ENCODE results near the gene LIN7B. TPM values are rescaled to one million over a fixed set of nuclear protein-coding genes. Genes with fewer than 3 reads are reported as not detected.
"Not testable (repeated sequence)": the region's sequence is repeated elsewhere in the genome, so short reads cannot be mapped to it uniquely, and the experiment has no call there.

Gene LIN7B, protein sequence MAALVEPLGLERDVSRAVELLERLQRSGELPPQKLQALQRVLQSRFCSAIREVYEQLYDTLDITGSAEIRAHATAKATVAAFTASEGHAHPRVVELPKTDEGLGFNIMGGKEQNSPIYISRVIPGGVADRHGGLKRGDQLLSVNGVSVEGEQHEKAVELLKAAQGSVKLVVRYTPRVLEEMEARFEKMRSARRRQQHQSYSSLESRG
- 2.5 TPM for total RNA-seq

GRCh38 chr19:49113762-49114629 lies at the start of gene LIN7B:
TSS of gene LIN7B (plus strand) at chr19:49114370. CDS start at chr19:49114405, 35 bp downstream.
- H3K4me3 ChIP-seq (ENCODE audit: low read length) = peak within 1 kb of the TSS; percentile 47

GRCh38 chr19:49064768-49065611 lies 49.2 kb upstream of the LIN7B start, which contains the start of gene NTF4:
TSS of gene NTF4 (minus strand) at chr19:49064818. CDS start at chr19:49061997, 2,821 bp downstream.
- Histone ChIP-seq H3K27me3 (ENCODE audit: insufficient read depth, low read length) (peaks cover 32% of the 10 kb centered on the region), H3K4me1 (ENCODE audit: insufficient read depth, low read length) (no peaks in the 10 kb centered on the region), H3K9me3 (ENCODE audit: low read depth, low read length) (no peaks in the 10 kb centered on the region), H3K4me3 (ENCODE audit: low read length) (no peak within 1 kb of the TSS)

More at GRCh38 chr19:49113762-49114629, at the start of gene LIN7B:
- Histone ChIP-seq H3K27me3 (ENCODE audit: insufficient read depth, low read length) (no peaks in the 10 kb centered on the region), H3K9me3 (ENCODE audit: low read depth, low read length) (no peaks in the 10 kb centered on the region), H3K4me1 (ENCODE audit: insufficient read depth, low read length) (peaks cover 39% of the 10 kb centered on the region)

- peaks cover 29% of the 10 kb centered on the region for H3K27me3 ChIP-seq (ENCODE audit: insufficient read depth, low read length)
- H3K9me3 ChIP-seq (ENCODE audit: low read depth, low read length) = no peaks in the 10 kb centered on the region
These were observed 48.2 kb upstream of the LIN7B start for GRCh38 chr19:49065905-49066512.

DNA sequence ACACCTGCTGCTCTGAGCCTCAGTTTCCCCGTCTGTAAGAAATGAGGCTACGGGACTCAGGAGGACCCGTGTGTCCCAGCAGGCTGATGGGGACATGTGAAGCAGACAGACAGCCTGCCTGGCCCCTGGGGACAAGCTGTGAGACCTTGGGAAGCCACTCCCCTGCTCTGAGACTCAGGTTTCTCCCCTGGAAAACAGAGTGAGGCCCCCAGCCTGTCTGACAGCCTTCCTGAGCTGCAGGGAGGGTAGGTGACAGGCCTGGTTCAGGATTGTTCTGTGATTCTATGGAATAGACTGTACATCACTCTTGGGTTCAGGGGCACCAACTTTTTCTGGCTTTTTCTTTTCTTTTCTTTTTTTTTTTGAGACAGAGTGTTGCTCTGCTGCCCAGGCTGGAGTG lies 46.6 kb upstream of the LIN7B start:
- Histone ChIP-seq H3K27me3 (ENCODE audit: insufficient read depth, low read length) (peaks cover 30% of the 10 kb centered on the region), H3K4me1 (ENCODE audit: insufficient read depth, low read length) (no peaks in the 10 kb centered on the region), H3K4me3 (ENCODE audit: low read length) (no peak overlapping the region), H3K9me3 (ENCODE audit: low read depth, low read length) (no peaks in the 10 kb centered on the region)

More at GRCh38 chr19:49065905-49066512, 48.2 kb upstream of the LIN7B start:
- Histone ChIP-seq H3K4me1 (ENCODE audit: insufficient read depth, low read length) (no peaks in the 10 kb centered on the region), H3K4me3 (ENCODE audit: low read length) (no peak overlapping the region)

GRCh38 chr19:49069026-49069425 lies 45.1 kb upstream of the LIN7B start:
- Histone ChIP-seq H3K9me3 (ENCODE audit: low read depth, low read length) (no peaks in the 10 kb centered on the region), H3K4me3 (ENCODE audit: low read length) (no peak overlapping the region), H3K4me1 (ENCODE audit: insufficient read depth, low read length) (no peaks in the 10 kb centered on the region), H3K27me3 (ENCODE audit: insufficient read depth, low read length) (peaks cover 42% of the 10 kb centered on the region)

DNA sequence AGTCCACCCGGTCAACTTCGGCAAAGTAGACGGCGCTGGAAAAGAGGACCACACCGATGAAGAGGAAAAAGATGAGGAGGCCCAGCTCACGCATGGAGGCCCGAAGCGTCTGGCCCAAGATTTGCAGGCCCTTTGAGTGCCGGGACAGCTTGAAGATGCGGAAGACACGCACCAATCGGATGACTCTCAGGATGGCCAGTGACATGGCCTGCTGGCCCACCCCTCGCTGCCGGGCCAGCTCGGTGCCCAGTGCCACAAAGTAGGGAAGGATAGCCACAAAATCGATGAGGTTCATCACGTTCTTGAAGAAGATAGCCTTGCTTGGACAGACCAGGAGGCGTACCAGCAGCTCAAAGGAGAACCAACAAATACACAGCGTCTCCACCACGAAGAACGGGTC lies 43.8 kb upstream of the LIN7B start:
- no peaks in the 10 kb centered on the region for H3K9me3 ChIP-seq (ENCODE audit: low read depth, low read length)
- no peak overlapping the region for H3K4me3 ChIP-seq (ENCODE audit: low read length)
- H3K27me3 ChIP-seq (ENCODE audit: insufficient read depth, low read length) = peaks cover 40% of the 10 kb centered on the region
- no peaks in the 10 kb centered on the region for H3K4me1 ChIP-seq (ENCODE audit: insufficient read depth, low read length)

GRCh38 chr19:49071860-49072547 lies 42.2 kb upstream of the LIN7B start:
- no peak overlapping the region for H3K4me3 ChIP-seq (ENCODE audit: low read length)
- H3K4me1 ChIP-seq (ENCODE audit: insufficient read depth, low read length) = no peaks in the 10 kb centered on the region
- H3K9me3 ChIP-seq (ENCODE audit: low read depth, low read length) = no peaks in the 10 kb centered on the region
- H3K27me3 ChIP-seq (ENCODE audit: insufficient read depth, low read length) = peaks cover 29% of the 10 kb centered on the region

DNA sequence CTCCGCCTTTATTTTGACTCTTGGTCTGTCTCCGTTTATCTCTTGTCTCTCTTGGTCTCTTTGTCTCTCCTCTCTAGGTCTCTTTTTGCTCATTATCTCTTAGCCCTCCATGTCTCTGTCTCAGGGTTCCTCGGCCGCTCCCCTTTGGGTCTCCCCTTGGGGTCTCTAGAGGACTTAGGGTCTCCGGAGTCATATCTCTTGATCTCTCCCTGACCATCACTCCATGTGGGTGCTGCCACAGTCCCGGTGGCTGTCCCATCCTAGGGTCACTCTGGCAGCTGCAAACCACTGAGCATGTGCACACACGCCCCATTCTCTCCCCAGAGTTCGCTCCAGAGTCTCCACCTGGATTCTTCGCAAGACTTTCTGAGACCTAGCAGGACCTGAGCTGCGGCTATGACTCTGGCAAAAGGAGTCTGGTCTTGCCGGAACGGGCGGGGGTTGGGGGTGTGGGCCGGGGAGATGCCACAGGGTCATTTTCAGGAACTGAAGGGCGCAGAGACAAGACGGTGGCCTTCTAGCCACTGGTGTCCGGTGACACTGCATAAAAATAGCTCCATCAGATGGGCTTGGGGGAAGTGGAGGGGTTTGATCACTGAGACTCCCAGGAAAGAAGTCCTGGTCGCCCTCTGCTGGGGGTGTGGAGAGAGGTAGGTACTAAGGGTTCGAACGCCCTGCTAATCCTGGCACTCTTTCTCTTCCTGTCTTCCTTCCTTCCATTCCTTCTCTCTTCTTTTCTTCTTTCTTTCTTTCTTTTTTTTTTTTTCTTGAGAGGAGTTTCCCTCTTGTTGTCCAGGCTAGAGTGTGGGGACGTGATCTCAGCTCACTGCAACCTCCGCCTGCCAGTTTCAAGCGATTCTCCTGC lies 40.4 kb upstream of the LIN7B start:
- Histone ChIP-seq H3K4me3 (ENCODE audit: low read length) (no peak overlapping the region), H3K27me3 (ENCODE audit: insufficient read depth, low read length) (peaks cover 25% of the 10 kb centered on the region), H3K9me3 (ENCODE audit: low read depth, low read length) (no peaks in the 10 kb centered on the region), H3K4me1 (ENCODE audit: insufficient read depth, low read length) (no peaks in the 10 kb centered on the region)

- H3K9me3 ChIP-seq (ENCODE audit: low read depth, low read length); H3K4me3 ChIP-seq (ENCODE audit: low read length); H3K4me1 ChIP-seq (ENCODE audit: insufficient read depth, low read length): not testable (repeated sequence)
- peaks cover 19% of the 10 kb centered on the region for H3K27me3 ChIP-seq (ENCODE audit: insufficient read depth, low read length)
These were observed 39.3 kb upstream of the LIN7B start for GRCh38 chr19:49074869-49075268.

GRCh38 chr19:49080392-49080791 lies 33.8 kb upstream of the LIN7B start:
- Histone ChIP-seq H3K27me3 (ENCODE audit: insufficient read depth, low read length) (no peaks in the 10 kb centered on the region), H3K9me3 (ENCODE audit: low read depth, low read length) (no peaks in the 10 kb centered on the region), H3K4me3 (ENCODE audit: low read length) (no peak overlapping the region), H3K4me1 (ENCODE audit: insufficient read depth, low read length) (peaks cover 6% of the 10 kb centered on the region)

DNA sequence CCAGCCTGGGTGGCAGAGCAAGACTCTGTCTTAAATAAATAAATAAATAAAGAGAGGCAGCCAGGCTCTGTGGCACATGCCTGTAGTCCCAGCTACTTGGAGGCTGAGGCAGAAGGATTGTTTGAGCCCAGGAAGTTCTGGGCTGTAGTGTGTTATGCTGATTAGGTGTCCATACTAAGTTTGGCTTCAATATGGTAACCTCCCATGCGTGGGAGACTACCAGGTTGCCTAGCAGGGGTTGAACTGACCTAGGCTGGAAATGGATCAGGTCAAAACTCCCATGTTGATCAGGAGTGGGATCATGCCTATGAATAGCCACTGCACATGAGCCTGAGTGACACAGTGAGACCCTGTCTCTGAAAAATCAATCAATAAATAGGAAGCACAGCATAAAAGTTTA lies 32.9 kb upstream of the LIN7B start:
- Histone ChIP-seq H3K4me1 (ENCODE audit: insufficient read depth, low read length) (peaks cover 12% of the 10 kb centered on the region), H3K4me3 (ENCODE audit: low read length) (no peak overlapping the region), H3K27me3 (ENCODE audit: insufficient read depth, low read length) (no peaks in the 10 kb centered on the region), H3K9me3 (ENCODE audit: low read depth, low read length) (no peaks in the 10 kb centered on the region)

GRCh38 chr19:49084206-49085019 lies 29.8 kb upstream of the LIN7B start:
- Histone ChIP-seq H3K4me3 (ENCODE audit: low read length) (peak overlapping the region; percentile 96), H3K27me3 (ENCODE audit: insufficient read depth, low read length) (no peaks in the 10 kb centered on the region), H3K9me3 (ENCODE audit: low read depth, low read length) (no peaks in the 10 kb centered on the region), H3K4me1 (ENCODE audit: insufficient read depth, low read length) (peaks cover 32% of the 10 kb centered on the region)
